Astrocyte of the cerebellum (primary cell): ENCODE measurements around the gene FBXL17.
"Not testable (repeated sequence)": the region's sequence is repeated elsewhere in the genome, so short reads cannot be mapped to it uniquely, and the experiment has no call there.

Experiments used
- DNase-seq: peaks from one replicate; pipeline ENCODE4 v3.0.0-alpha.2; 2011; ENCODE audit warnings: low read depth
- H3K4me3 ChIP-seq: 2 replicates; pipeline ENCODE4 v1.5.1; 2011; ENCODE audit warnings: mild to moderate bottlenecking, low read depth, low read length, moderate library complexity
- CTCF ChIP-seq: IDR thresholded peaks from 2 replicates; pipeline ENCODE4 v1.5.1; 2012; ENCODE audit warnings: low read length, low read depth, moderate library complexity, mild to moderate bottlenecking; ENCODE audit errors: missing control alignments
- in situ Hi-C: cut with HindIII; loops from 2 replicates; pipeline ENCODE4 v1.10.0; 2017; ENCODE audit warnings: low sequenced_read_pairs

FBXL17 gene

GRCh38 chr5:108276187-108277050 lies 105.5 kb downstream of the FBXL17 start:
- no peak for DNase-seq

GRCh38 chr5:108274080-108274479 lies 107.8 kb downstream of the FBXL17 start:
- in situ Hi-C loops, H3K4me3 ChIP-seq, DNase-seq: not testable (repeated sequence)

More at GRCh38 chr5:108276187-108277050, 105.5 kb downstream of the FBXL17 start:
- H3K4me3 ChIP-seq: no peak overlapping the region
- TF ChIP-seq CTCF: no peak
- in situ Hi-C loops: no loop called here

- TF ChIP-seq CTCF: no peak
- DNase-seq: no peak
- no peak overlapping the region for H3K4me3 ChIP-seq
- in situ Hi-C loops: no loop called here
Observed at GRCh38 chr5:108271127-108271526, 110.8 kb downstream of the FBXL17 start.

GRCh38 chr5:108266242-108266641 lies 115.7 kb downstream of the FBXL17 start:
- in situ Hi-C loops: no loop called here
- no peak for DNase-seq
- TF ChIP-seq CTCF: no peak
- no peak overlapping the region for H3K4me3 ChIP-seq

GRCh38 chr5:108264533-108264932 lies 117.4 kb downstream of the FBXL17 start:
- no peak for TF ChIP-seq CTCF
- no peak for DNase-seq

GRCh38 chr5:108263338-108263737 lies 118.6 kb downstream of the FBXL17 start:
- no peak for TF ChIP-seq CTCF
- no peak overlapping the region for H3K4me3 ChIP-seq
- in situ Hi-C loops: no loop called here
- no peak for DNase-seq

More at GRCh38 chr5:108264533-108264932, 117.4 kb downstream of the FBXL17 start:
- in situ Hi-C loops: no loop called here
- H3K4me3 ChIP-seq: no peak overlapping the region

- in situ Hi-C loops: no loop called here
- DNase-seq: no peak
- no peak overlapping the region for H3K4me3 ChIP-seq
- TF ChIP-seq CTCF: no peak
Observed at GRCh38 chr5:108260858-108261170, 121.1 kb downstream of the FBXL17 start.
